GM12873 (cell line): ENCODE data around the gene TMEM87B.

Experiments
- TF ChIP-seq, protein P1 (sequence below): IDR thresholded peaks from 2 replicates; pipeline ENCODE4 v1.5.1; 2012; ENCODE audit warnings: low read depth, mild to moderate bottlenecking, moderate library complexity, low read length, control low read depth; ENCODE audit not compliant: insufficient read depth; ENCODE audit errors: missing control alignments

Gene TMEM87B

DNA sequence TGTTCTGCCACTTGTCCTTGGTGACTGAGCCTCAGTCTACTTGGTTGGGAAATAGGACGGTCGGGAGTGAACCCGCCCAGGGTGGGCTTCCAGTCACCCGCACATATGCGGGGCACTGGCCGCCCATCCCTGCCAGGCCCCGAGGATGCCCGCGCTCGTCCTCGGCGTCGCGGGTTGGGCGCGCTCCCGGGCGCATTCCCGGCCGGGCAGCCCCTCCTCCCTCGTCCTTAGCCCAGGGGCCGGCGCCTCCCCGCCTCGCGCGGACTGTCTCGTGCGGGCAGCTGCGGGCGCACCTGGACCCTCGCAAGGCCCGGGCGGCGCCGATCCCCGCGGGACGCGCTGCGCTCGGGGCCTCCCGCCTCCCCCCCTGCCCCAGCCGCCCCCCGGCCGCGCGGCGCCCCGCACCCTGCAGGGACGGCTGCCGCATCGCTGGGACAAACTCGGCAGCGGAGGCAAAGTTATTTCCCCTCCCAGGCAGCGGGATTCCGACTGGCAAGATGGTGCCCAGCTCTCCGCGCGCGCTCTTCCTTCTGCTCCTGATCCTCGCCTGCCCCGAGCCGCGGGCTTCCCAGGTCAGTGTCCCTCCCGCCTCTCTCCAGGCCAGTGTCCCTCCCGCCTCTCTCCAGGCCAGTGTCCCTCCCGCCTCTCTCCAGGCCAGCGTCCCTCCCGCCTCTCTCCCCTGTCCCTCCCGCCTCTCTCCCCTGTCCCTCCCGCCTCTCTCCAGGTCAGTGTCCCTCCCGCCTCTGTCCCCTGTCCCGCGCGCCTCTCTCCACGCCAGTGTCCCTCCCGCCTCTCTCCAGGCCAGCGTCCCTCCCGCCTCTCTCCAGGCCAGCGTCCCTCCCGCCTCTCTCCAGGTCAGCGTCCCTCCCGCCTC is 83.3 kb downstream of the TMEM87B start, which contains the start of gene FBLN7:
Gene FBLN7, plus strand, starts transcription at position 227 of the 874 bp plus-strand sequence. Its CDS starts 271 bp downstream, at position 498.
- TF ChIP-seq, protein P1, sequence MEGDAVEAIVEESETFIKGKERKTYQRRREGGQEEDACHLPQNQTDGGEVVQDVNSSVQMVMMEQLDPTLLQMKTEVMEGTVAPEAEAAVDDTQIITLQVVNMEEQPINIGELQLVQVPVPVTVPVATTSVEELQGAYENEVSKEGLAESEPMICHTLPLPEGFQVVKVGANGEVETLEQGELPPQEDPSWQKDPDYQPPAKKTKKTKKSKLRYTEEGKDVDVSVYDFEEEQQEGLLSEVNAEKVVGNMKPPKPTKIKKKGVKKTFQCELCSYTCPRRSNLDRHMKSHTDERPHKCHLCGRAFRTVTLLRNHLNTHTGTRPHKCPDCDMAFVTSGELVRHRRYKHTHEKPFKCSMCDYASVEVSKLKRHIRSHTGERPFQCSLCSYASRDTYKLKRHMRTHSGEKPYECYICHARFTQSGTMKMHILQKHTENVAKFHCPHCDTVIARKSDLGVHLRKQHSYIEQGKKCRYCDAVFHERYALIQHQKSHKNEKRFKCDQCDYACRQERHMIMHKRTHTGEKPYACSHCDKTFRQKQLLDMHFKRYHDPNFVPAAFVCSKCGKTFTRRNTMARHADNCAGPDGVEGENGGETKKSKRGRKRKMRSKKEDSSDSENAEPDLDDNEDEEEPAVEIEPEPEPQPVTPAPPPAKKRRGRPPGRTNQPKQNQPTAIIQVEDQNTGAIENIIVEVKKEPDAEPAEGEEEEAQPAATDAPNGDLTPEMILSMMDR: no peak

- TF ChIP-seq, protein P1: no peak
Measured at GRCh38 chr2:112140205-112140802, 85.2 kb downstream of the TMEM87B start.

DNA sequence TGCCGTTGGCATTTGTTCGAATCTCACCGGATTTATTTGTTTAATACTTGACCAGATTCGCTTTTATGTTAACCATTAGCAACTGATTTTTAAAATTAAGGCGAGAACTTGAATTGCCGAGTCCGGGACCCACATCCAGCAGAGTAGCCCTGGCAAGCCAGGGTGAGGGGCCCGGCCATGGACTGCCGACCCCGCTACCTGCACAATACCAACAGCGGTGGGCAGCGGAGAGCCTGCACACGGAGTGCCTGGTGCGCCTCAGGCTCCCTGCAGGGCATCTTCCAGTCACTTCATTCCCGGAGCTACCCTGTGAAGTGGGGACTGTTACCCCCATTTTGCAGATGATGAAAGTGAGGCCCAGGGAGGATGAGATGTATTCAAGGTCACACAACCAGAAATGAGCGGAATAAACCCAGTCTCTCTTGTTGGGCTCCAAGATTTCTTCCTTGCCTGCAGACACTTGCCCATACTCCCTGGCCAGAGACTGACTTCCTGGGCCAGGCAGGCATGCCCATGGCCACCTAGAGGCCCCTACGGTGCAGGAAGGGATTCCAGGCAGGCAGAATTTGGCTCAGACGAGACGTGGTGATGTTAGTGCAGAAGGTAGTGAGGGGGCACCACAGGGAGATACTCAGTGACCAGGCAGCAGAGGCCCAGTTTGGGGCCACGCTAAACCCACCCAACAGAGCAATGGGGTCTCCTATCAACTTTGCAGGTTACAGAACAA is 86.0 kb downstream of the TMEM87B start:
- TF ChIP-seq, protein P1: no peak

GRCh38 chr2:112141626-112142007 is 86.5 kb downstream of the TMEM87B start:
- TF ChIP-seq, protein P1: no peak

DNA sequence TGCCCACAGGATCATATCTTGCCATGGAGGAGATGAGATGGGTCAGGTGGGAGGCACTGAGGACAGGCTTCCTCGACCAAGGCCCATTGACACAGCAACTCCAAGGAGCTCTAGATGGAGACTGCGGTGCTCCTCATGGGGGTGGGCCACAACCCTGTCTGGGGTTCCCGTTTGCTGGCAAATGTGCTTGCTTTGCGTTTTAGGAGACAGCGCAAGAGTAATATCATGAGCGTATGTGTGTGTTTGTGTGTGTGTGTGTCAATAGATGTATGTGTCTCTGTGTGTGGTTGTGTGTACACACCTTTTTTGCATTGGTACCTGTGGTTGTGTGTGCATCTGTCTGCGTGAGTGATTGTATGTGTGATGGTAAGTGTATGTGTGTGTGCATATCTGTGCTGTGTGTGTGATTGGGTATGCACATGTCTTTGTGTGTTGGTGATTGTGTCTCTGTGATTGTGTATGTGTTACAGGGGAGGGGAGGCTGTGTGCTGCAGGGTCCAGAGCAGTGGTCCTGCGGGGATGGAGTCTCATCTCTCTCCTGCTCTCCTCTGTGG is 87.5 kb downstream of the TMEM87B start:
- TF ChIP-seq, protein P1: no peak

GRCh38 chr2:112143150-112143549 is 88.1 kb downstream of the TMEM87B start:
- TF ChIP-seq, protein P1: no peak
